ENCODE measurements around the gene MYO1D. TPM values are rescaled to one million over a fixed set of nuclear protein-coding genes. Genes with fewer than 3 reads are reported as not detected.

The MYO1D gene
- total and polyA plus RNA-seq, 2 donors (not counting 3 experiments of a cell fraction or from before 2014, with no cell fraction given): 37.8 to 85.5 TPM

DNA sequence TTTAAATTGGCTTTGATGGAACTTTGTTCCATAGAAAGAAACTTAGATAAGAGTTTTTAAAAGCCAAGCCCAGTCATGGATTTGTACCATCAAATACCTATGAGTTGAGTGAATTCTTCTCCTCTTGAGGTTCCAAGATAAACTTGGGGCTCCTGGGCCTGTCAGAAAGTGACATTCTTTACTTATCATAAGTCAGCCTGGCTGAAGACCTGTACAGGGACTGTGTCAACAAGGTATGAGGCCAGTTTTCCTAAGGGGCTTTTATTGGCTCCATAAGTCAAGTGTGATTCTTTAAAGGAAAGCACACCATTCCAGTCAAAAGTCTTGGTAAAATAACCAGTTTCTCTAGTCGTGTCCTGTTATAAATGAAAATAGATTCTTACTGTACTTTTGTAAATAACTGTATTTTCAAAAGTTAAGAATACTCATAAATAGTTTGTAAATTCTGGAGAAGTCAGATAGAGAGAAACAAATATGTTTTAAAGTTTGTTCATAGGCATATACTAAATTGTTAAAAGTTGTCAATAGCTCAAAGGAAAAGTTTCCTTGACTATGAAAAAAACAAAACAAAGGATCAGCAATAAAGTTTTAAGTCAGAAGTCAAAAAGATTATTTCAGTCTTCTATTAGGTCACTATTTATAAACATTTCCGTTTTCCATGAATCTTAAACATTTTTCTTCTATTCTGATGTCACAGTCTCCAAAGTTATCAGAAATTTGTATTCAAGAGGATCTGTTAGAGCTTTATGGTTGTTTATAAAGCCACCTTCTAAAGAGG lies 22.5 kb upstream of the MYO1D start:
- Histone ChIP-seq H3K9ac (replicated peaks; ENCODE audit: extremely low read depth, insufficient read depth, low read length) (no peak overlapping the region), H4K20me1 (replicated peaks; ENCODE audit: control insufficient read depth, extremely low read depth, insufficient read depth, low read length) (no peaks in the 10 kb centered on the region), H3K9me3 (replicated peaks; ENCODE audit: control insufficient read depth, insufficient read depth, low read length) (no peaks in the 10 kb centered on the region), H3K4me2 (ENCODE audit: insufficient read depth, low read length) (no peak overlapping the region), H3K4me1 (ENCODE audit: control insufficient read depth, extremely low read depth, insufficient read depth, low read length) (no peaks in the 10 kb centered on the region), H3K9me1 (replicated peaks; ENCODE audit: control insufficient read depth, extremely low read depth, insufficient read depth, low read length) (no peaks in the 10 kb centered on the region), H3K79me2 (ENCODE audit: control insufficient read depth, insufficient read depth, low read length) (no peaks in the 10 kb centered on the region), H3K27ac (ENCODE audit: insufficient read depth, low read depth, low read length) (no peak overlapping the region), H2AFZ (ENCODE audit: low read depth, low read length) (no peak overlapping the region), H3K36me3 (ENCODE audit: control insufficient read depth in 2 of 2, extremely low read depth in 1 of 2, insufficient read depth in 2 of 2, low read length in 2 of 2) (no peaks in the 10 kb centered on the region), H3K4me3 (replicated peaks in 1 of 3; ENCODE audit: insufficient read depth in 1 of 3, low read depth in 1 of 3, low read length in 3 of 3) (no peak overlapping the region), H3K27me3 (ENCODE audit: control insufficient read depth in 2 of 2, insufficient read depth in 2 of 2, low read length in 2 of 2) (peaks cover 2 to 3% of the 10 kb centered on the region in 2 experiments)
- no TSS peak for BruUV-seq (replicated peaks)
- FAIRE-seq: no peak
- intact Hi-C loops (cut with micrococcal nuclease) (no loop called here), dilution Hi-C loops (cut with MboI; ENCODE audit: extremely low pct_ligation_motif_present, low sequenced_read_pairs) (no loop called here)
- ChIA-PET POLR2A (no interaction called here), CTCF (interaction anchor here (1.0 to 1.3 kb wide), 3 partner anchors 10 to 116 kb away, joined by 3 to 5 read pairs (median 4); no protein-coding TSS in a partner anchor)
- no peak for DNase-seq (ENCODE audit: low read depth, low spot score)
- no peak for TF ChIP-seq MYC (IDR thresholded peaks at IDR 0.05; ENCODE audit: low read depth, low read length)
- no peak for TF ChIP-seq EZH2 (IDR thresholded peaks at IDR 0.05; ENCODE audit: borderline replicate concordance, low read depth, low read length, severe bottlenecking)
- TF ChIP-seq FOS (IDR thresholded peaks at IDR 0.05; ENCODE audit: borderline replicate concordance, insufficient read depth, low read length): no peak
- TF ChIP-seq, protein P1, sequence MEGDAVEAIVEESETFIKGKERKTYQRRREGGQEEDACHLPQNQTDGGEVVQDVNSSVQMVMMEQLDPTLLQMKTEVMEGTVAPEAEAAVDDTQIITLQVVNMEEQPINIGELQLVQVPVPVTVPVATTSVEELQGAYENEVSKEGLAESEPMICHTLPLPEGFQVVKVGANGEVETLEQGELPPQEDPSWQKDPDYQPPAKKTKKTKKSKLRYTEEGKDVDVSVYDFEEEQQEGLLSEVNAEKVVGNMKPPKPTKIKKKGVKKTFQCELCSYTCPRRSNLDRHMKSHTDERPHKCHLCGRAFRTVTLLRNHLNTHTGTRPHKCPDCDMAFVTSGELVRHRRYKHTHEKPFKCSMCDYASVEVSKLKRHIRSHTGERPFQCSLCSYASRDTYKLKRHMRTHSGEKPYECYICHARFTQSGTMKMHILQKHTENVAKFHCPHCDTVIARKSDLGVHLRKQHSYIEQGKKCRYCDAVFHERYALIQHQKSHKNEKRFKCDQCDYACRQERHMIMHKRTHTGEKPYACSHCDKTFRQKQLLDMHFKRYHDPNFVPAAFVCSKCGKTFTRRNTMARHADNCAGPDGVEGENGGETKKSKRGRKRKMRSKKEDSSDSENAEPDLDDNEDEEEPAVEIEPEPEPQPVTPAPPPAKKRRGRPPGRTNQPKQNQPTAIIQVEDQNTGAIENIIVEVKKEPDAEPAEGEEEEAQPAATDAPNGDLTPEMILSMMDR (IDR thresholded peaks at IDR 0.05; ENCODE audit: extremely low read depth in 1 of 2, insufficient read depth in 1 of 2, low read depth in 1 of 2, low read length in 2 of 2): no peak
- TF ChIP-seq, protein P2, sequence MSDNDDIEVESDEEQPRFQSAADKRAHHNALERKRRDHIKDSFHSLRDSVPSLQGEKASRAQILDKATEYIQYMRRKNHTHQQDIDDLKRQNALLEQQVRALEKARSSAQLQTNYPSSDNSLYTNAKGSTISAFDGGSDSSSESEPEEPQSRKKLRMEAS (IDR thresholded peaks at IDR 0.05; ENCODE audit: insufficient read depth, insufficient read length): no peak
- no peak for TF ChIP-seq POLR2AphosphoS5 (IDR thresholded peaks at IDR 0.05; ENCODE audit: insufficient read depth, low read depth, low read length)
- TF ChIP-seq JUN (IDR thresholded peaks at IDR 0.05; ENCODE audit: borderline replicate concordance, insufficient read depth, insufficient read length, low read depth): no peak
- TF ChIP-seq POLR2A (IDR thresholded peaks at IDR 0.05; ENCODE audit: low read depth, low read length): no peak
- TF ChIP-seq GATA2 (IDR thresholded peaks at IDR 0.05; ENCODE audit: insufficient read depth, insufficient read length, low read depth, low read length): no peak
